Erythroblast (primary cell): ENCODE measurements around the gene MISP3.

ENCODE experiments used
- GATA1 ChIP-seq: IDR thresholded peaks from 2 replicates; pipeline ENCODE4 v1.6.1; 2011; ENCODE audit warnings: low read depth, mild to moderate bottlenecking, control low read depth, low read length, moderate library complexity
- POLR2A ChIP-seq: IDR thresholded peaks from 2 replicates; pipeline ENCODE4 v1.6.1; 2011; ENCODE audit warnings: mild to moderate bottlenecking, low read length

GRCh38 chr19:14070268-14071050 lies 2.1 kb upstream of the MISP3 start:
- no peak for TF ChIP-seq POLR2A
- TF ChIP-seq GATA1, result no peak
